ENCODE results near the gene KCNK7. TPM values are rescaled to one million over a fixed set of nuclear protein-coding genes. Genes with fewer than 3 reads are reported as not detected.
"Not testable (repeated sequence)": the region's sequence is repeated elsewhere in the genome, so short reads cannot be mapped to it uniquely, and the experiment has no call there.

Gene KCNK7
- total RNA-seq, 1 donor from 2014 or later, result 0.83 TPM

DNA sequence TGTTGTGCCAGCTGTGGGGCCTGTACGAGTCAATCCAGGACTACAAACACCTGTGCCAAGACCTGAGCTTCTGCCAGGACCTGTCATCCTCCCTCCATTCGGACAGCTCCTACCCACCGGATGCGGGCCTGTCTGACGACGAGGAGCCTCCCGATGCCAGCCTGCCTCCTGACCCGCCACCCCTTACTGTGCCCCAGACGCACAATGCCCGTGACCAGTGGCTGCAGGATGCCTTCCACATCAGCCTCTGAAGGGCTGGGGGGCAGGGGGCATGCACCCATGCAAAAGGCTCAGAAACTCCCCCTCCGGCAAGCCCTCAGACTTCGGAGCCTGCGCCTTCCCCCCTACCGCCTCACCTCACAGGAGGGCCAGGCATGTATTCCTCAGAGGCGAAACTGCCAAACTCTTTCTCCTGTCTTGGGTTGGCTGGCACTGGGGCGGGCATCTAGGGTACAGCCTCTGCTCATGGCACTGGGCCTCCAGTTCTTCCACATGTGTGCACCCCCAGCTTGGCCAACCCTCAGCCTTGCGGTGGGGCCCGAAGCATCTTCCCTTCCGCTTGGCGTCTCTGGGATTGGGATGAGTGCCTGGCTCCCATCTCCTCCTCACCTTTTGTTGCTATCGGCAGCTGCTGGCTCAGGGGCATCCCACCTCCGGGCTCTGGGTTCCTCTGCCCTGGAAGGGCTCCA is 22.1 kb downstream of the KCNK7 start:
- no peak for DNase-seq (ENCODE audit: low spot score)

DNA sequence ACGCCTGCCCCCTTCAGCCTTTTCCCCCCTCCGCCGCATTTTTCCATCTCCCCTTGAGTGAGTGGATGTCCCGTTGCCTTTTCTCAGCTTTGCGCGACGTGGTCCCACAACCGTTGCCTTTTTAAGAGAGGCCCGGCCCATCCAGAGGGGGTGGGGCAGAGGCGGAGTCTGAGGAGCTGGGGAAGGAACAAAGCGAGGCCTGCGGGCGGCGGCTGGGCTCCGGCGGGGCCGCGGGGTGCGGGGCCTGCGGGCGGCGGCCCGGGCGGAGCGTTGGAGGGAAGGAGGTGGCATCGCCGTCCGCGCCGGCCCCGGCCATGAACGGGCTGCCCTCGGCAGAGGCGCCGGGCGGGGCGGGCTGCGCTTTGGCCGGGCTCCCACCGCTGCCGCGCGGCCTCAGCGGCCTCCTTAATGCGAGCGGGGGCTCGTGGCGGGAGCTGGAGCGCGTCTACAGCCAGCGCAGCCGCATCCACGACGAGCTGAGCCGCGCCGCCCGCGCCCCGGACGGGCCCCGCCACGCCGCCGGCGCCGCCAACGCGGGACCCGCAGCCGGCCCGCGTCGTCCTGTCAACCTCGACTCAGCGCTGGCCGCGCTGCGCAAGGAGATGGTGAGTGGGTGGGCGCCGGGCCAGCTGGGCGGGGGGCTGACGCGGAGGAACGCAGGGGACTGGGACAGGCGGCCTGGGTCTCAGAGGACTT is 23.1 kb downstream of the KCNK7 start, which contains the start of gene FAM89B:
Gene FAM89B (plus strand): TSS at position 183 of the 696 bp plus-strand sequence. CDS start 132 bp downstream, at position 315.
- peak; percentile 94 for DNase-seq (ENCODE audit: low spot score)

DNA sequence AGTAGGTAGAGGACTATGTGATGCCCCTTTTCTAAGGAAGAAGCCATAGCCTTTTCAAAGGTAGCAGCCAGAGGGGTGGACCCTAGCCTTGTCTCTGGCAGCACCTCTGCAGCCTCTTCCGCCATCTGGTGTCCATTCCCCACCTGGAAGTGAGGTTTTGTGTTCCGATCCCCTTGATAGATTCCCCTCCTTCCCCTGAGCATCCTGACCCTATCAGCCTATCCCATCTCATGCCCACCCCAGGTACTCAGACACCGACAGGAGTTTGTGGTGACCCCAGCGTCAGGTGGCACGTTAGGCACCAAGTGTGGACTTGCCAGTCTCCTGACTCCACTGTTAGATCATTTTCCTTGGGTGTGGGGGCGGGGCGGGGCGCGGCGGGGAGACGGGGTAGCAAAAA is 23.7 kb downstream of the KCNK7 start:
- no peak for DNase-seq (ENCODE audit: low spot score)

DNA sequence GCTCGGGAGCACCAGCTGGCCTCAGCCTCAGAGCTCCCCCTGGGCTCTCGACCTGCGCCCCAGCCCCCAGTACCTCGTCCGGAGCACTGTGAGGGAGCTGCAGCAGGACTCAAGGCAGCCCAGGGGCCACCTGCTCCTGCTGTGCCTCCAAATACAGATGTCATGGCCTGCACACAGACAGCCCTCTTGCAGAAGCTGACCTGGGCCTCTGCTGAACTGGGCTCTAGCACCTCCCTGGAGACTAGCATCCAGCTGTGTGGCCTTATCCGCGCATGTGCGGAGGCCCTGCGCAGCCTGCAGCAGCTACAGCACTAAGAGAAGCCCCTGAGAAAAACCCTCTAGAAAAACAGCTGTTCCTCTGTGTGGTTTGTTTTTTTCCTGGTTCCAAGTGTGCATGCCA is 24.2 kb downstream of the KCNK7 start:
- no peak for DNase-seq (ENCODE audit: low spot score)

DNA sequence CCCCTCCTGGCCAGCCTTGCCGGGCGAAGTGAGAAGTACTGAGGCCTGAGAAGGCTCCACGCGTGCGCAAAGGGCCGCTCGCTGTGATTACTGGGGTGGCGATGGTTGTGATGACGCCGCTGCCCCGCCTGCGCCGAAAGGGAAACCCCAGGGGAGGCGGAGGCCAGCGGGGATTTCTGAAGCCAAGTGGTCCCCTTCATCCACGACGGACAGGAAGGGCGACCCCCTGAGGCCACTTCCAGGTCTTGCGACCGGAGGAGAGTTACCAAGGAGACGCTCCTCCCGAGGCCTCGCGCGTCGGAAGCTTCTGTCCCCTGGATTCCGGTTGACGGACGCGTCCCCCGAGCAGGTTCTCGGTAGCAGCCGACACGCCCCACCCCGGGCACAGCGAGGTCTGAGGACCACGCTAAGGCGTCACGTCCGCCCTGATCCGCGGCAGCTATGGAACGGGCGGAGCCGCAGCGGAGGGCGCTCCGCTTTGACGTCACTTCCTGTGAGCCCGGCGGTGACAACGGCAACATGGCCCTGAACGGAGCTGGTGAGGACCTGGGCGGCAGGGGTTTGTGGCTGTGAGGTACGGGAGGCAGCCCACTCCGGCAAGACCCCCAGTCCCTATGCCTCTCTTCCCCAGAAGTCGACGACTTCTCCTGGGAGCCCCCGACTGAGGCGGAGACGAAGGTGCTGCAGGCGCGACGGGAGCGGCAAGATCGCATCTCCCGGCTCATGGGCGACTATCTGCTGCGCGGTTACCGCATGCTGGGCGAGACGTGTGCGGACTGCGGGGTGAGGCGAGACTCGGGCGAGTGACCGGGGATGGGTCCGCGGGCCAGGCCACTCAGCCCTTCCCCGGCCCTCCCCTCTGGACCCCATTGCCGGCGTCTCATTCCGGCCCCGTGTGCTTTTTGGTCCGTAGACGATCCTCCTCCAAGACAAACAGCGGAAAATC is 25.4 kb downstream of the KCNK7 start, which contains the start of gene ZNRD2:
Gene ZNRD2 (plus strand): TSS at position 505 of the 946 bp plus-strand sequence. CDS start 15 bp downstream, at position 520.
- peak; percentile 98 for DNase-seq (ENCODE audit: low spot score)

DNA sequence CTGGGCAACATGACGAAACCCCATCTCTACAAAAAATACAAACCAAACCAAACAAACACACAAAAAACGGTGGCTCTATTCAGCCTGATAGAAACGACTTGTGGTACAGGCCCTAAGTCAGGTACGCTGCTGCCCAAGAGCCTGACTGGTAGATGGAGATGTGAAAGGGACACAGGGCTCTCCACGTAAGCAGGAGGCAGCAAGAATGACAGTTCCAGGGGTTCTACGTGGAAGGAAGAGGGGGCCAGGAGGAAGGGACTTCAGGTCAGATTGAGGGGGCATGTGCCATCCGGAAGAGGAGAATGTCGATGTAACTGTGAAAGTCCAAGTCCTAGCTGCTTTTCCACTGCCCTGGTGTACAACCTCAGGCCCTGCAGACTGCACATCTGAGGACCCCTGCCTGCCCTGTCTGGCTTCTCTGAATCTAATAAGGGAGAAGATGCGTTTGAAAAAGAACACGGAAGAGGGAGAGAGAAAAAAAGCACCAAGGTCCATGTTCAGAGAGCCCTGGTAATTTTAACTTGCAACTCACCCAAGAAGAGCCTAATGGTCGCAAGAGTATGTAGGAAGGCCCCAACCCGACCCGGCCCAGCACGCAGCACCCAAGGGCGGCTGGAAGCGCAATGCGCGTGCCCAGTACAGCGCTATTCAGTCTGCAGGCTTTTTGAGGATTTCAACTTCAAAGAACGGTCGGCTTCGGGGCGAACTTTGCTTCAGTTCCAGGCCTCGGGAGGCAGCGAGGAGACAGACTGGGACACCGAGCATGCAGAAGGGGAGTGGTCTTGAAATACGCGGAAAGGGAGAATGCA is 26.2 kb downstream of the KCNK7 start:
- no peak for DNase-seq (ENCODE audit: low spot score)

DNA sequence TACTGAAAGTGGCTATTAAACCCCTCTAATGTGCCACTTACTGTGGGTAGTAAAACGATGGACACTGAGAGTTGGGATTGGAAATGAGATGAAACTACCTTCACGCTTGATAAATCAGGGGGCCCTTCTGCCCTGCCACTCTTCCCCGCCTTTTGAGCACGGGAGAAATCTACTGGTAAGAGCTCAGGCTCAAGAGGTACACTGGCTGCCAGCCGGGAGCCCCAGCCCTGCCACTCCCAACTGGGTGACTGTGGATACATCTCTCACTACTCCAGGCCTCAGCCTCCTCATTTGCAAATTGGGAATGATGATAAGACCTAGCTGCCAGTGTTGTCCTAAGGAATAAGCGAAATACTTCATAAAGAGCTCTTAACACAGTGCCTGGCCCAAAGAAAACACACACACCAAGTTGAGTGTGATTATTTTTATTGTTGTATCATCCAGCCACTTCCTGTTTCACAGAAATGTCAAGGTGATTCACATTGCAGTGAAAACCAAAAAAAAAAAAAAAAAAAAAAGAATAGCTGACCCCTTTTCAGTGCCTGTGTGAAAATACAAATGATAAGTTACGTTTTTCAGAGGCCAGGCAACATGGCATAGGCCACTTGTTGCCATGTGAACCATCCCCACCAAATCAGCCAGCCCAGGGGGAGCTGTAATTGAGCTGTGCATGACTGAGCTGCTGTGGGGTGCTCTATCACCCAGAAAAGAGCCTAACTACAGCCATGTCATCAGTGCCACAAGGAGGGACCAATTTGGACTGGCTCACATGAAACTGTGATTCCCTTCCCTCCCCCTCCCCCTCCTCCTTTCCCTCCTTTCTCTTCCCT is 29.8 kb downstream of the KCNK7 start:
- no peak for DNase-seq (ENCODE audit: low spot score)

DNA sequence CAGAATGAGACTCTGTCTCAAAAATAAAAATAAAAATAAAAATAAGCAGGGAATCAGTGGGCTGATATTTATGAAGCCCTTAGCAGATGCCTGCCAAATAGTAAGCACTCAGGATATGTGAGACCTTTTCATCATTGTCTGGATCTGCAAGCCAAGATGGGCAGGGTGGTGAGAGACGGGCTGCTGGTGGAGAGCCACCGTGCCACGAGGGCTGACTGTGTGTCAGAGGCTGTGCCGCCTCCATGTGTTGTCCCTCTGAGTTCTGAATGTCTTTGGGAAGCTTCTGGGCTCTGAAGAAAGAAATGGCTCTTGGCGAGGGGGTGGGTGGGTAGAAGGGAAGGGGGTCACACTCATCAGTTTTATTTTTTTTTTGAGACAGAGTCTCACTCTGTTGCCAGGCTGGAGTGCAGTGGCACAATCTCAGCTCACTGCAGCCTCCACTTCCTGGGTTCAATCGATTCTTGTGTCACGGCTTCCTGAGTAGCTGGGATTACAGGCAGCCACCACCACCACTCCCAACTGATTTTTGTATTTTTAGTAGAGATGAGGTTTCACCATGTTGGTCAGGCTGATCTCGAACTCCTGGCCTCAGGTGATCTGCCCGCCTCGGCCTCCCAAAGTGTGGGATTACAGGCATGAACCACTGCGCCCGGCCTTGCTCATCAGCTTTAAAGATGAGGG is 30.6 kb downstream of the KCNK7 start:
- not testable (repeated sequence) for DNase-seq (ENCODE audit: low spot score)

DNA sequence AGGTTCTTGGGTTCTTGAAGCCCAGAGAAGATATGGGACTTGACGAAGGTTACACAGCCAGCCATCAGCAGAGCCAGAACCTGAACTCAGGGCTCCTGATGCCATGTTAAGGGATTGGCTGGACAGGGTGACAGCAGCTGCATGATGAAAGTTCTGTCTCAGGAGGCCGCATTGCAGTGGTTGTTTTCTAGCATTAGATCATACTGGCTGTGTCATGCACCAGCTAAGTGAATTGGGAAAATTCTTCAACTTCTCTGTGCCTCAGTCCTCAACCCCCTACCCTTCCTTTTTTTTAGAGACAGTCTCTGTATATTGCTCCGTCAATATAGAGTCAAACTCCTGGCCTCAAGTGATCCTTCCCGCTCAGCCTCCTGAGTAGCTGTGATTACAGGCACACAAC is 32.0 kb downstream of the KCNK7 start:
- no peak for DNase-seq (ENCODE audit: low spot score)

DNA sequence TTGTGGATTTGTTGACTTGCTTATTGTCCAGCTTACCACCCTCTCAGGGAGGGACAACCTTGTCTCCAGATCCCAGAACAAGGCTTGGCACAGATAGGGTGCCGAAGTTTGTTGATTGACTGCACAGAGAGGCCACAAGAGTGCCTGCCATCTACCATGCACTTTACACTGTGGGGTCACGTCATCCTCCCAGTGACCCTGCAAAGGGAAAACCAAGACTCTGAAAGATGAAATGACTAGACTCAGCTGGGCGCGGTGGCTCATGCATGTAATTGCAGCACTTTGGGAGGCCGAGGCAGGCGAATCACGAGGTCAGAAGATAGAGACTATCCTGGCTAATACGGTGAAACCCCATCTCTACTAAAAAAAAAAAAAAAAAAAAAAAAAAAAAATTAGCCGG is 32.8 kb downstream of the KCNK7 start:
- DNase-seq (ENCODE audit: low spot score), result no peak

DNA sequence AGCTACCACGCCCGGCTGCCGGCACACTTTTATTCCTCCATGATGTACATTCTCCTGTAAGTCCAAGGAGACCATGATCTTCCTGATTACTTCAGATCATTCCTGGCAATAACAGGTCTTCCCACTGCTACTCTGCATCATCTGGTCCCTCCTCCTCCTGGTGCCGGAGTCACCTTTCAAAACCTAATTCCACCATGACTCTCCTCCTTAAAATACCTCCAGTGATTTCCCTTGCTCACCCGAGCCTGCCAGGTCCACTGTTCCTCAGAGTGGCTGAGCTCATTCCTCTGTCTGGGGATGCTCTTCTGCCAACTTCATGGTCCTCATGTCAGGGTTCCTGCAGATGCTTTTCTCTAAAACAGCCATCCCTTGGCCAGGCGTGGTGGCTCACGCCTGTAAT is 33.6 kb downstream of the KCNK7 start:
- DNase-seq (ENCODE audit: low spot score), result no peak

DNA sequence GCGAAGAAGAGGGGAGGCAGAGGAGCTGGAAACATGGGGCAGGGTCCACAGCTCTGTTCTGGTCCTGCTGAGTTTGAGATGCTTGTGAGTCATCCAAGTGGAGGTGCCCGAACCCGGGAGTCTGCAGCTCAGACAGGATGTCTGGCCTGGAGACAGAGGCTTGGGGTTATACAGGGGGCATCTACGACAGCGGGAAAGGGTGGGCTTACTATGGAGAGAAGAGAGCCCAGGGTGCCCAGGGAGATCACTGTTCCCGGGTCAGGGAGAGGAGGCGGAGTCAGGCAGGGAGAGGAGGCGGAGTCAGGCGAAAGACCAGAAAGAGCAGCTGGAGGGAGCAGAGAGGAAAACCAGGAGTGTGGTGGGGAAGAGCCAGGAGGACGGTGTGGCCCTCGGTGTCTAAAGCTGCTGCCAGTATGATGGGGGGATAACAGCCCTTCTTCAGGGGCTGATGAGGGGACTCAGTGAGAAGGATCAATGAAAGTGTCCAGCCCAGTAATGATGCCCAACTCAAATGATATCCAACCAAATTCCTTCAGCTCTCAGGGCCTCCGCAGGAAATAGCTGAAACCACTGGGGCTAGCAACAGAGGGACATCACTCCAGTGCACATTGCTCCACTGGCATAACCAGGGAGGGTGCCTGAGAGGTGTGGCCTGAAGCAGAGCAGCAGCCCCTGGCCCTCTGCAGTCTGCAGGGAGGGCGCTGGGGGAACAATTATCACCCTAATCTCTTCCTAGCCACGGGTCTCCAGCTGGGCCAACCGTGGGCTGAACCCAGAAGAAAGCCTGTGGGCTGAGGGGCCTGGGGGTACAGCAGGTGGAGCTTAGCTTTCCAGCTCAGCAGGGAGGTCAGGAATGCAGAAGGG is 34.8 kb downstream of the KCNK7 start:
- no peak for DNase-seq (ENCODE audit: low spot score)

DNA sequence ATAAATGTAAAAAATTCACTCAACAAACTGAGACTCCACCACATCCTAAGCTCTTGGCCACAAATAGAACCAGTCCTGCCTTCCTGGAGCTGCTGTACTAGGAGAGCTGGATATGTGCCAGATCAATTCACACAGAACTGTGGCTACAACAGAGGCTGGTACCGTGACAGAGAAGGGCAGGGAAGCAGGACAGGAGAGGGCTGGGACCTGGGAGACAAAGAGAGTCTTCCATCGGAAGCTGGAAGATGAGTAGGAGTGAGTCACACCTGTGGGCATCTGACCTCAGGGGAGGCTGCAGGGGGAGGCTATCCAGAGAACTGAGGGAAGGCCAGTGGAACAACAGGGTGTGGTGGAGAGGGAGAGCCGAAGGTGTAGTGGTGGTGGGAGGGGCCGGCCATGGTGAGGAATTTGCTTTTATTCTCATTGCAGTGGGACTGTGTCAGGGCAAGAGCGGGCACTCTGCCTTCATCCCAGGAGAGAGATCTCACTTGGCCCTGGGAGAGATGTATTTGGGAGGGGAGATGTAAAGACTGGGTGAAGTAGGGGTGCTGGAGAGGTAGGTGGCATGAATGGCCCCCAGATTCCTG is 35.6 kb downstream of the KCNK7 start:
- DNase-seq (ENCODE audit: low spot score), result no peak

DNA sequence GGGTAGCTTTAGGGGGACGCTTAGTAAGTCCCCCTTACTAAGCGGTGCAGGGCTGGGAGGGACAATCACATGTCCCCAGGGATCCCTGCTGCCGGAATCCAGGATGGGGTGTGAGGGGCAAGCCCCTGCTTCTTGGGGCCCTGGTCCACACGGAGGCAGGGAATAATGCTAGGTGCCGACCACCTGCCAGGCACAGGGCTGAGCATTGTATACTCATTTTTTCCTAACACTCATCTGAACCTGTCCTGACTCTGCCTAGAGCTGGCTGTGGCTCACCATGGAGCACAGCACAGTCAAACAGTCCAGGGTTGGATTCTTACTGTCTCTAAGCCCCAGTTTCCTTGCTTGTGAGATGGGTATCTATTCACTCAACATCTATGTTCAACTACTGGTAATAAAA is 36.1 kb downstream of the KCNK7 start:
- DNase-seq (ENCODE audit: low spot score), result no peak

DNA sequence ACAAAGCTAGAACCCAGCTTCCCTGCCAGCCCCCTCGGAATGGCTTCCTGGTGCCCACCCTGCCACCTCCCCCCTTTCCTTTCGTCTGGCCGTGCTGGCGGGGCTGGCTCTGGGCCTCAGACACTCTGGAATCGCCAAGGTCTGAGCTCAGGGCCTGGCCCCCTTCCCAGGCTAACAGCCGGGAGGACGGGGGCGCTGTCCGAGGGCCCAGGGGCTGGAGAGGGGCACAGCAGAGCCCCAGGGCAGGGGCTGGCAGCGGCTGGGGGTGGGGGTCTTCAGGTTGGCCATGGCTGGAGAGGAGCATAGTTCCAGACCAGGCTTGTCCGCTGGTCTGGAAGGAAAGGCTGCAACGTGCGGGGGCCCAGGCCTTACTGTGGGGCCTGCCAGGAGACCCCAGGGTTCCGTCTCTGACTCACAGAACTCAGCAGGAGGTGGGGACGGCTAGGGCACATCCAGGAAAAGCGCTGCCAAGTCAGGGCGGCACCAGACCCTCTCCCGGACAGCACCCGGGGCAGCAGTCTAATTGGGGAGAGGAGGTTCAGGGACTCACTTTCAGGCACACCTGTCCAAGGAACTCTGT is 36.6 kb downstream of the KCNK7 start:
- peak; percentile 73 for DNase-seq (ENCODE audit: low spot score)

DNA sequence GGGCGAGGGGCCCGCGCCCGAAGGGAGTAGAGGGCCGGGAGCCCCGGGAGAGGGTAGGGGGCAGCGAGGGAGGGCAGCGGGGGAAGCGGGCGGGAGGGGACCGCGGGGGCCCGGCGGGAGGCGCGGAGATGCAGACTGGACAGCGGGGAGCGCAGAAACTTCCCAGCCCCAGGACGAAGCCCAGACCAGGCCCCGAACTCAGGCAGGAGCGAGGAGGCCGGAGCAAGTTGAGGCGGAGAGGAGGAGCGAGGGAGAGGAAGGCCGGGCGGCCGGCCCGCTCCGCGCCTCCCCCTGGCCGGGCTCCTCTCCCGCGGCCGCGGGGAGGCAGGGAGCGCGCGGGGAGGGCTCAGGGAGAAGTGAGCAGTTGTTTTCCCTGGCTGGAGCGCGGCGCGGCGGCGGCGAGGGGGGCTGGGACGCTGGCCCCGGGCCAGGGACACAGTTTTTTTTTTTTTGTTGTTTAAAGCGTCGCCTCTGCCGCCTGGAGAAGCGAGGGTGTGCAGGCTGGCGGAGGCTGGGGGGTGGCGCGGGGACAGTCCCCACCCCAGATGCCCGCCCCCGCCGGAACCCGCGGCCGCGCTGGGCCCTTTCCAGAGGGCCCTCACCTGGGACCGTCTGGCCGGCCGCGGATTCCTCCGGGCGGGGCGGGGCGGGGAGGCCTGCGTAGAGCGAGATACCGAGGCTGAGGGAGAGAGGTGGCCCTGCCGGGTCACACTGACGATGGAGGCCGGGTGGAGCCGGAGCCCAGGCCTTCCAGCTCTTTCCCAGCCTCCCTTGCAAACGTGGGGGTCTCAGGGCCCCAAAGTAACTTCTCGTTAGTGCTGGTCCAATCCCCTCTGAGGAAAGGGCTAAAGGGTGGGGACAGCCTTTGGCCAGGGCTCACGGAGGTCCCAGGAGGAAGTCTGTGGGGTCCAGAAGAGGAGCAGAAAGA is 37.3 kb downstream of the KCNK7 start, which contains the start of gene LTBP3:
Gene LTBP3 (minus strand): TSS at position 358 of the 928 bp plus-strand sequence. CDS start 400 bp downstream, outside the sequence.
- DNase-seq (ENCODE audit: low spot score), result peak; percentile 83

All from ureter (tissue), 1 donor.